Hepatocyte (in vitro differentiated cells): ENCODE results near the gene FHL1. TPM values are rescaled to one million over a fixed set of nuclear protein-coding genes. Genes with fewer than 3 reads are reported as not detected.

ENCODE experiments used
- DNase-seq: peaks from one replicate; pipeline ENCODE4 v3.0.0-alpha.2; 2016; ENCODE audit warnings: low spot score
- H2AFZ ChIP-seq: fragments of 200-600 bp; sonication (generic); 2 replicates; pipeline ENCODE4 v1.6.0; 2016; ENCODE audit warnings: antibody characterized with exemption, mild to moderate bottlenecking
- H3K27ac ChIP-seq: fragments of 200-600 bp; sonication (generic); 2 replicates; pipeline ENCODE4 v1.5.1; 2016; ENCODE audit warnings: mild to moderate bottlenecking
- H3K27me3 ChIP-seq: fragments of 200-600 bp; sonication (generic); 2 replicates; pipeline ENCODE4 v1.6.1; 2016
- H3K36me3 ChIP-seq: fragments of 200-600 bp; sonication (generic); replicated peaks from 2 replicates; pipeline ENCODE4 v1.5.1; 2016; ENCODE audit warnings: low read depth; ENCODE audit not compliant: insufficient read depth
- H3K4me1 ChIP-seq: fragments of 200-600 bp; sonication (generic); 2 replicates; pipeline ENCODE4 v1.5.1; 2016; ENCODE audit warnings: mild to moderate bottlenecking, moderate library complexity; ENCODE audit not compliant: insufficient read depth
- H3K4me2 ChIP-seq: fragments of 200-600 bp; sonication (generic); 2 replicates; pipeline ENCODE4 v1.6.0; 2016
- H3K4me3 ChIP-seq: fragments of 200-600 bp; sonication (generic); 2 replicates; pipeline ENCODE4 v1.5.1; 2016; ENCODE audit warnings: mild to moderate bottlenecking
- H3K79me2 ChIP-seq: fragments of 200-600 bp; sonication (generic); 2 replicates; pipeline ENCODE4 v1.6.0; 2017; ENCODE audit warnings: mild to moderate bottlenecking
- H3K9me2 ChIP-seq: fragments of 200-600 bp; sonication (generic); replicated peaks from 2 replicates; pipeline ENCODE4 v1.6.0; 2017; ENCODE audit warnings: mild to moderate bottlenecking; ENCODE audit not compliant: insufficient read depth
- H3K9me3 ChIP-seq: fragments of 200-600 bp; sonication (generic); 2 replicates; pipeline ENCODE4 v1.5.1; 2016; ENCODE audit warnings: low read depth, mild to moderate bottlenecking
- H4K20me1 ChIP-seq: fragments of 200-600 bp; sonication (generic); 2 replicates; pipeline ENCODE4 v1.6.0; 2016; ENCODE audit warnings: mild to moderate bottlenecking; ENCODE audit not compliant: insufficient read depth, poor library complexity, severe bottlenecking
- CTCF ChIP-seq: fragments of 200-600 bp; sonication (generic); IDR thresholded peaks from 2 replicates; pipeline ENCODE4 v1.5.1; 2016; ENCODE audit warnings: antibody characterized with exemption, mild to moderate bottlenecking; ENCODE audit not compliant: poor library complexity
- EZH2 ChIP-seq: fragments of 200-600 bp; sonication (generic); IDR thresholded peaks from 2 replicates; pipeline ENCODE4 v1.6.1; 2016; ENCODE audit warnings: antibody characterized with exemption, mild to moderate bottlenecking, borderline replicate concordance
- EZH2phosphoT487 ChIP-seq: fragments of 200-600 bp; sonication (generic); IDR thresholded peaks from one replicate; pipeline ENCODE4 v1.6.1; 2018; ENCODE audit warnings: antibody characterized with exemption, mild to moderate bottlenecking, low read depth, moderate library complexity; ENCODE audit not compliant: unreplicated experiment, severe bottlenecking
- WGBS: methylation state at CpG from one replicate; pipeline ENCODE4 v1.1.6; 2016; ENCODE audit warnings: low lambda C conversion rate; ENCODE audit errors: missing lambda C conversion rate; 5-methylcytosine and 5-hydroxymethylcytosine counted together
- polyA plus RNA-seq: library from polyadenylated mRNA; unstranded; fragments of >200 nt; fragmentation: Nextera tagmentation; extraction: Ambion mirVana; gene quantifications from 2 replicates; pipeline ENCODE4 v1.2.1, GENCODE V29; 2016
- total RNA-seq: library from RNA; depleted of rRNA; stranded (reverse); fragments of >200 nt; gene quantifications from 2 replicates; pipeline ENCODE4 v1.2.3, GENCODE V29; 2014

Gene FHL1
- total and polyA plus RNA-seq, 2 experiments from 2014 or later: 31.5 to 40.0 TPM

- H2AFZ ChIP-seq: no peak overlapping the region
- peak; percentile 55 for DNase-seq
- H3K9me3 ChIP-seq: no peaks in the 10 kb centered on the region
- H4K20me1 ChIP-seq: no peaks in the 10 kb centered on the region
- TF ChIP-seq EZH2phosphoT487 (no peak), CTCF (peak; percentile 45), EZH2 (no peak)
- no peaks in the 10 kb centered on the region for H3K36me3 ChIP-seq
- no peak overlapping the region for H3K4me2 ChIP-seq
- H3K4me3 ChIP-seq: no peak overlapping the region
- no peak overlapping the region for H3K27ac ChIP-seq
- H3K9me2 ChIP-seq: no peaks in the 10 kb centered on the region
- H3K4me1 ChIP-seq: no peaks in the 10 kb centered on the region
- H3K79me2 ChIP-seq: no peaks in the 10 kb centered on the region
- 59% methylated on average over 9 of the region's 9 CpGs for WGBS
- H3K27me3 ChIP-seq: no peaks in the 10 kb centered on the region
Observed at GRCh38 chrX:136162827-136163570, 15.7 kb downstream of the FHL1 start.

GRCh38 chrX:136163689-136164088 lies 16.4 kb downstream of the FHL1 start:
- Histone ChIP-seq H3K4me1 (no peaks in the 10 kb centered on the region), H3K4me2 (no peak overlapping the region), H2AFZ (no peak overlapping the region), H3K4me3 (no peak overlapping the region), H3K27me3 (no peaks in the 10 kb centered on the region), H3K79me2 (no peaks in the 10 kb centered on the region), H3K27ac (no peak overlapping the region), H4K20me1 (no peaks in the 10 kb centered on the region), H3K9me3 (no peaks in the 10 kb centered on the region), H3K36me3 (no peaks in the 10 kb centered on the region), H3K9me2 (no peaks in the 10 kb centered on the region)
- 80% methylated on average over 1 of the region's 1 CpG for WGBS
- no peak for DNase-seq
- TF ChIP-seq EZH2phosphoT487: no peak
- TF ChIP-seq EZH2: no peak
- TF ChIP-seq CTCF: no peak

- H3K9me2 ChIP-seq: no peaks in the 10 kb centered on the region
- H3K9me3 ChIP-seq: no peaks in the 10 kb centered on the region
- no peaks in the 10 kb centered on the region for H3K36me3 ChIP-seq
- no peaks in the 10 kb centered on the region for H3K27me3 ChIP-seq
- peaks cover 7% of the 10 kb centered on the region for H3K4me1 ChIP-seq
- H3K27ac ChIP-seq: no peak overlapping the region
- H3K79me2 ChIP-seq: no peaks in the 10 kb centered on the region
- no peaks in the 10 kb centered on the region for H4K20me1 ChIP-seq
- no peak overlapping the region for H2AFZ ChIP-seq
- no peak for DNase-seq
- WGBS: 42% methylated on average over 3 of the region's 3 CpGs
- no peak overlapping the region for H3K4me3 ChIP-seq
- TF ChIP-seq EZH2: no peak
- no peak for TF ChIP-seq CTCF
- no peak for TF ChIP-seq EZH2phosphoT487
- H3K4me2 ChIP-seq: no peak overlapping the region
Observed at GRCh38 chrX:136165406-136165805, 18.1 kb downstream of the FHL1 start.
